ENCODE measurements around the gene ACTL9.

- no peak for TF ChIP-seq CTCF (IDR thresholded peaks at IDR 0.05)
- no peak for TF ChIP-seq POLR2AphosphoS5 (IDR thresholded peaks at IDR 0.05)
- no peak for TF ChIP-seq EP300 (IDR thresholded peaks at IDR 0.05)
Observed at GRCh38 chr19:8721334-8721733, 22.7 kb upstream of the ACTL9 start, which contains the start of gene OR2Z1.
